ENCODE measurements around the gene XRCC6. TPM values are rescaled to one million over a fixed set of nuclear protein-coding genes. Genes with fewer than 3 reads are reported as not detected.
A peak's percentile ranks its signal among the peaks of the same experiment; 100 is the strongest.

Gene XRCC6
- total and polyA plus RNA-seq, 2 of the 13 experiments (the other 11 are each of a cell fraction or from before 2014, with no cell fraction given) = 124 to 625 TPM

GRCh38 chr22:41697126-41697775, 76.2 kb downstream of the XRCC6 start (continued):
- TF ChIP-seq THAP7 (CRISPR knock-in tag; IDR thresholded peaks at IDR 0.05) (peak; percentile 65; the same call in 1 of the 2 replicates), KLF11 (CRISPR knock-in tag; IDR thresholded peaks at IDR 0.05) (peak; percentile 80; the same call in 1 of the 2 replicates), SRSF1 (optimal IDR thresholded peaks at IDR 0.05; ENCODE audit: low read depth, low read length) (no peak), ZNF687 (CRISPR knock-in tag; IDR thresholded peaks at IDR 0.05) (peak; percentile 74), PRDM10 (CRISPR knock-in tag; IDR thresholded peaks at IDR 0.05; ENCODE audit: low read depth) (0 out of 2 replicates have a peak, but pooled peaks have one; percentile 27), ZGPAT (CRISPR knock-in tag; IDR thresholded peaks at IDR 0.05) (peak; percentile 74), STAG1 (CRISPR knock-in tag; IDR thresholded peaks at IDR 0.05) (peak; percentile 91), ZNF232 (CRISPR knock-in tag; IDR thresholded peaks at IDR 0.05; ENCODE audit: borderline replicate concordance) (peak; percentile 49; the same call in 1 of the 2 replicates), ASH2L (IDR thresholded peaks at IDR 0.05; ENCODE audit: insufficient read length, low read depth, low read length) (peak; percentile 33), ZNF589 (CRISPR knock-in tag; conservative IDR thresholded peaks at IDR 0.05) (no peak), ZFX (CRISPR knock-in tag; IDR thresholded peaks at IDR 0.05; ENCODE audit: low read depth) (peak; percentile 43; the same call in 1 of the 2 replicates), SMAD1 (CRISPR knock-in tag; IDR thresholded peaks at IDR 0.05; ENCODE audit: borderline replicate concordance, low read depth) (peak; percentile 39; the same call in 1 of the 2 replicates), BCL6 (CRISPR knock-in tag; IDR thresholded peaks at IDR 0.05) (0 out of 2 replicates have a peak, but pooled peaks have one; percentile 24), FOSL2 (CRISPR knock-in tag; IDR thresholded peaks at IDR 0.05) (peak; percentile 28), ZFP91 (CRISPR knock-in tag; IDR thresholded peaks at IDR 0.05; ENCODE audit: borderline replicate concordance) (peak; percentile 74; the same call in 1 of the 2 replicates), XRCC5 (optimal IDR thresholded peaks at IDR 0.05; ENCODE audit: low read length) (peak; percentile 87), MBD4 (IDR thresholded peaks at IDR 0.05; ENCODE audit: borderline replicate concordance, low read length) (no peak)
